ENCODE data around the gene EPB41L2.

The EPB41L2 gene

GRCh38 chr6:130969166-130969565 lies 93.9 kb downstream of the EPB41L2 start:
- no peak overlapping the region for H3K4me3 ChIP-seq (ENCODE audit: low read depth, low read length)
- in situ Hi-C loops (cut with HindIII; ENCODE audit: low sequenced_read_pairs) = no loop called here
- DNase-seq (ENCODE audit: low read depth, low spot score) = no peak
- TF ChIP-seq CTCF (IDR thresholded peaks at IDR 0.05; ENCODE audit: low read depth, low read length) = no peak

- no peak for TF ChIP-seq CTCF (IDR thresholded peaks at IDR 0.05; ENCODE audit: low read depth, low read length)
- no peak for DNase-seq (ENCODE audit: low read depth, low spot score)
- H3K4me3 ChIP-seq (ENCODE audit: low read depth, low read length) = no peak overlapping the region
- in situ Hi-C loops (cut with HindIII; ENCODE audit: low sequenced_read_pairs) = no loop called here
Measured at GRCh38 chr6:130968476-130968875, 94.6 kb downstream of the EPB41L2 start.

GRCh38 chr6:130967502-130968445 lies 95.3 kb downstream of the EPB41L2 start:
- DNase-seq (ENCODE audit: low read depth, low spot score) = no peak
- H3K4me3 ChIP-seq (ENCODE audit: low read depth, low read length) = no peak overlapping the region
- in situ Hi-C loops (cut with HindIII; ENCODE audit: low sequenced_read_pairs) = no loop called here
- TF ChIP-seq CTCF (IDR thresholded peaks at IDR 0.05; ENCODE audit: low read depth, low read length) = no peak

- in situ Hi-C loops (cut with HindIII; ENCODE audit: low sequenced_read_pairs) = no loop called here
- no peak for DNase-seq (ENCODE audit: low read depth, low spot score)
- no peak for TF ChIP-seq CTCF (IDR thresholded peaks at IDR 0.05; ENCODE audit: low read depth, low read length)
- H3K4me3 ChIP-seq (ENCODE audit: low read depth, low read length) = no peak overlapping the region
Measured at GRCh38 chr6:130966344-130966980, 96.6 kb downstream of the EPB41L2 start.

GRCh38 chr6:130965656-130966055 lies 97.4 kb downstream of the EPB41L2 start:
- DNase-seq (ENCODE audit: low read depth, low spot score) = peak; percentile 40
- H3K4me3 ChIP-seq (ENCODE audit: low read depth, low read length) = no peak overlapping the region
- TF ChIP-seq CTCF (IDR thresholded peaks at IDR 0.05; ENCODE audit: low read depth, low read length) = no peak
- in situ Hi-C loops (cut with HindIII; ENCODE audit: low sequenced_read_pairs) = no loop called here

- TF ChIP-seq CTCF (IDR thresholded peaks at IDR 0.05; ENCODE audit: low read depth, low read length) = no peak
- H3K4me3 ChIP-seq (ENCODE audit: low read depth, low read length) = no peak overlapping the region
- in situ Hi-C loops (cut with HindIII; ENCODE audit: low sequenced_read_pairs) = no loop called here
- no peak for DNase-seq (ENCODE audit: low read depth, low spot score)
Measured at GRCh38 chr6:130964808-130965604, 98.0 kb downstream of the EPB41L2 start.
